ENCODE results near the gene AFP. TPM values are rescaled to one million over a fixed set of nuclear protein-coding genes. Genes with fewer than 3 reads are reported as not detected.

Gene AFP
- total and polyA plus RNA-seq, 2 donors (not counting 1 experiment from before 2014, with no cell fraction given), result not detected

GRCh38 chr4:73460913-73461522 is 25.0 kb downstream of the AFP start:
- DNase-seq (no peak), ATAC-seq (ENCODE audit: low read depth) (no peak)
- TF ChIP-seq CTCF (IDR thresholded peaks at IDR 0.05) (no peak), EZH2 (IDR thresholded peaks at IDR 0.05; ENCODE audit: borderline replicate concordance, insufficient read depth, low read depth, low read length, poor library complexity, severe bottlenecking) (no peak)
- Mint-ChIP-seq H3K27me3 (peaks cover 13% of the 10 kb centered on the region), H3K27ac (no peak overlapping the region), H3K9me3 (ENCODE audit: insufficient read depth) (no peaks in the 10 kb centered on the region), H3K4me1 (no peaks in the 10 kb centered on the region), H3K4me3 (no peak overlapping the region)
- H3K4me3 ChIP-seq (ENCODE audit: control extremely low read depth in 1 of 5, extremely low read depth in 1 of 5, insufficient read depth in 1 of 5, low read depth in 2 of 5, low read length in 4 of 5), result no peak overlapping the region
- H3K4me2 ChIP-seq (replicated peaks; ENCODE audit: low read depth, low read length, poor library complexity, severe bottlenecking), result no peak overlapping the region
- intact Hi-C loops (cut with micrococcal nuclease), result no loop called here
- H3K36me3 ChIP-seq (replicated peaks in 1 of 2; ENCODE audit: control extremely low read depth in 1 of 2, control insufficient read depth in 1 of 2, extremely low read depth in 1 of 2, insufficient read depth in 2 of 2, low read length in 1 of 2), result no peaks in the 10 kb centered on the region
- ChIA-PET POLR2A (no interaction called here), CTCF (no interaction called here)
- 80% methylated on average over 1 of the region's 4 CpGs for WGBS (ENCODE audit: insufficient coverage)
- H3K27ac ChIP-seq (ENCODE audit: low read length in 2 of 2), result no peak overlapping the region
- H3K9ac ChIP-seq (ENCODE audit: low read length), result no peak overlapping the region
- H3K4me1 ChIP-seq (ENCODE audit: control insufficient read depth in 2 of 2, insufficient read depth in 2 of 2, low read length in 2 of 2), result no peaks in the 10 kb centered on the region
- H3K27me3 ChIP-seq (replicated peaks in 1 of 4; ENCODE audit: control extremely low read depth in 1 of 4, control insufficient read depth in 3 of 4, insufficient read depth in 4 of 4, low read length in 3 of 4), result no peaks in the 10 kb centered on the region
- H3K9me3 ChIP-seq (ENCODE audit: control extremely low read depth in 1 of 3, control insufficient read depth in 2 of 3, insufficient read depth in 1 of 3, low read length in 2 of 3), result no peaks in the 10 kb centered on the region
- no peak overlapping the region for H2AFZ ChIP-seq (ENCODE audit: insufficient read depth, low read depth, low read length, poor library complexity, severe bottlenecking)
- H3K79me2 ChIP-seq (ENCODE audit: control insufficient read depth, insufficient read depth, low read length), result no peaks in the 10 kb centered on the region
- no peaks in the 10 kb centered on the region for H4K20me1 ChIP-seq (ENCODE audit: control insufficient read depth, insufficient read depth, low read length, poor library complexity, severe bottlenecking)

- POLR2A ChIA-PET, result no interaction called here
- no peak overlapping the region for H3K4me2 ChIP-seq (replicated peaks; ENCODE audit: low read depth, low read length, poor library complexity, severe bottlenecking)
- no peaks in the 10 kb centered on the region for H3K4me1 ChIP-seq (ENCODE audit: control insufficient read depth in 2 of 2, insufficient read depth in 2 of 2, low read length in 2 of 2)
- no peaks in the 10 kb centered on the region for H3K9me3 ChIP-seq (ENCODE audit: control extremely low read depth in 1 of 3, control insufficient read depth in 2 of 3, insufficient read depth in 1 of 3, low read length in 2 of 3)
- no peak overlapping the region for H3K4me3 Mint-ChIP-seq
- H4K20me1 ChIP-seq (ENCODE audit: control insufficient read depth, insufficient read depth, low read length, poor library complexity, severe bottlenecking), result no peaks in the 10 kb centered on the region
- peaks cover 15% of the 10 kb centered on the region for H3K27me3 Mint-ChIP-seq
- TF ChIP-seq CTCF (IDR thresholded peaks at IDR 0.05) (no peak), EZH2 (IDR thresholded peaks at IDR 0.05; ENCODE audit: borderline replicate concordance, insufficient read depth, low read depth, low read length, poor library complexity, severe bottlenecking) (no peak)
- no peak overlapping the region for H3K27ac Mint-ChIP-seq
- CTCF ChIA-PET, result interaction anchor here (1.2 kb wide), 1 partner anchor 20 kb away, joined by 3 read pairs; no protein-coding TSS in a partner anchor
- no peak for DNase-seq
- no peak overlapping the region for H2AFZ ChIP-seq (ENCODE audit: insufficient read depth, low read depth, low read length, poor library complexity, severe bottlenecking)
- H3K9ac ChIP-seq (ENCODE audit: low read length), result no peak overlapping the region
- no CpG with 5 or more reads among the region's 3 CpGs for WGBS (ENCODE audit: insufficient coverage)
- peaks cover 11% of the 10 kb centered on the region for H3K9me3 Mint-ChIP-seq (ENCODE audit: insufficient read depth)
- ATAC-seq (ENCODE audit: low read depth), result no peak
- no peaks in the 10 kb centered on the region for H3K36me3 ChIP-seq (replicated peaks in 1 of 2; ENCODE audit: control extremely low read depth in 1 of 2, control insufficient read depth in 1 of 2, extremely low read depth in 1 of 2, insufficient read depth in 2 of 2, low read length in 1 of 2)
- no peak overlapping the region for H3K4me3 ChIP-seq (ENCODE audit: control extremely low read depth in 1 of 5, extremely low read depth in 1 of 5, insufficient read depth in 1 of 5, low read depth in 2 of 5, low read length in 4 of 5)
- H3K4me1 Mint-ChIP-seq, result no peaks in the 10 kb centered on the region
- H3K79me2 ChIP-seq (ENCODE audit: control insufficient read depth, insufficient read depth, low read length), result no peaks in the 10 kb centered on the region
- intact Hi-C loops (cut with micrococcal nuclease), result no loop called here
- no peaks in the 10 kb centered on the region for H3K27me3 ChIP-seq (replicated peaks in 1 of 4; ENCODE audit: control extremely low read depth in 1 of 4, control insufficient read depth in 3 of 4, insufficient read depth in 4 of 4, low read length in 3 of 4)
- no peak overlapping the region for H3K27ac ChIP-seq (ENCODE audit: low read length in 2 of 2)
Observed at GRCh38 chr4:73468170-73468569, 32.1 kb downstream of the AFP start.
